NCI-H2029 treated with DMSO at 0.1 percent for 48 hours (cell line): Measurements from ENCODE around the gene DHX32.
"Not testable (repeated sequence)": the region's sequence is repeated elsewhere in the genome, so short reads cannot be mapped to it uniquely, and the experiment has no call there.

Experiments used
- DNase-seq: peaks from one replicate; lab custom pipeline; 2025; lab: John Stamatoyannopoulos, UW

The DHX32 gene

DNA sequence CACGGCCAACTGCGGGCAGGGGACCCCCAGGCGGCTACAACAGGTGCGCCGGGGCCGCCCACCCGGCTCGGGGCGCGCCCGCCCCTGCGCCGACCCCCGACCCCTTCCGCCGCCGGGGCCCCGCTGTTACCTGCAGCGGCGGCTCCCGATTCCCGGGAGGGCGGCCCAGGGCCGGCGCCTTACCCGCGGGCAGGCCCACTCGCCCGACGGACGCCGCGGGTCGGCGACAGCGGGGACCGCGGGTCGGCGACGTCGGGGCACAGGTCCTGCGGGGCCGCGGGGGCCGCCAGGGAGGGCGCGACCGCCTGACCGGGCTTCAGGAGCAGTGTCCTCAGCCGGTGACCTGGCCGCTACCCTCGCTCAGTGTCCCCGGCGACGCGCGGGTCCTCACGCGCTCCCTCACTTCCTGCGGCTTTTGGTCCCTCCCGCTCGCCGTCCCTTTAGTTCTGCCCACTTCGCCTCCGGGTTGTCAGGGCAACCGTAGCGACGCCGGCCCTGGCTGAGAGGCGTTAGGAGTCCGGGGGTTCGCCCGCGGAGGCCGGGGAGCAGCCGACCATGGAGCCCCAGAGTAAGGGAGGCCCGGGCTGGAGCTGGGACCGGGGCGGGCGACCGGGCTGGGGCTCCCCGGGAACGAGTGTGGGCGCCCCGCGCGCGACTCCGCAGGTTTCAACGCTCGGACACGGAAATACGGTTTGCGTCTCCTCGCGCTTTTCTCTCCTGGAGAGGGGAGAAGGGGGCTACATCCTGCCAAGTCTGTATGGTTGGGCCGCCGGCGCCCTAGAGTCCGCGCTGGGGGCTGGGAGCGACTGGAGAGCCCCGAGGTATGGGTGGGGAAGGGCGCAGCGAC, 15.2 kb upstream of the DHX32 start, which contains the start of gene FANK1:
Gene FANK1, plus strand, starts transcription at position 477 of the 847 bp plus-strand sequence. Its CDS starts 79 bp downstream, at position 556.
- not testable (repeated sequence) for DNase-seq

- not testable (repeated sequence) for DNase-seq
These were observed 14.3 kb upstream of the DHX32 start for GRCh38 chr10:125895130-125896087.

- not testable (repeated sequence) for DNase-seq
These were observed 13.1 kb upstream of the DHX32 start for GRCh38 chr10:125894176-125894575.

- not testable (repeated sequence) for DNase-seq
These were observed 11.3 kb upstream of the DHX32 start for GRCh38 chr10:125892402-125892801.

- DNase-seq = not testable (repeated sequence)
These were observed 8.3 kb upstream of the DHX32 start for GRCh38 chr10:125889441-125889840.

GRCh38 chr10:125886914-125887512, 5.9 kb upstream of the DHX32 start:
- DNase-seq = no peak

DNA sequence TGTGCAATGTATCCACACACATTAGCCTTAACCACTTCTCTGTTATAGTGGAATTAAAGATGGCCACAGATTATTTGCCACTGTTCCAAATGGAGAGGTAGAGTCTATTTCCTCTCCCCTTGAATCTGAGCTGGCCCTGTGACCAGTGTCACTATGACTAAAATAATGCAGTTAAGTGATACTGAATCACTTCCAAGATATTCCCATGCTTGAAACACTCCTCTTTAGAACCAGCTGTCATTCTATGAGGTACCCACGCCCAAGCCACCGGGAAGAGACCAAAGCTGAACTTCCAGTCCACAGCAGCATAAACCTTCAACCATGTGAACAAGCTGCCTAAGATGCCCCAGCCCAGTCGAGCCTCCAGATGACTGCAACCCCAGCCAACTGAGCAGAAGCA, 2.1 kb upstream of the DHX32 start:
- DNase-seq = no peak

DNA sequence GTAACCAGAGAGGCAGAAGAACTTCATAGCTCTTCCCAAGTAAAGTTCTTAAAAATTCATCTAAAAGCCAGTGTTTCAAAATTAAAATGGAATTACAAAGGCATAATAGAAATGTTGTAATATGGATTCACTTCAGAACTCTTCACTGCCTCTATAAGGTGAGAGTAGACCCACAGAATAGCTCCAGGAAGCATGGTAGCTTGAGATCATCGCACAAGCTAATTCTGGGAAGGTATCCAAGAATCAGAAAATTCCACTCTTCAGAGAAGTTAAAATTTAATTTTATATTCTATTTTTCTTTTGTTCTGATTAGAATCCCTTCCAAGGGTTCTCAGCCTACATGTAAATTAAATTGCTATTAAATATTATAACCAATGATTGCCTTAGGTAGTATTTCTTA, 1.5 kb upstream of the DHX32 start:
- DNase-seq = no peak

- DNase-seq = no peak
These were observed 373 bp downstream of the DHX32 start for GRCh38 chr10:125880719-125881118.

DNA sequence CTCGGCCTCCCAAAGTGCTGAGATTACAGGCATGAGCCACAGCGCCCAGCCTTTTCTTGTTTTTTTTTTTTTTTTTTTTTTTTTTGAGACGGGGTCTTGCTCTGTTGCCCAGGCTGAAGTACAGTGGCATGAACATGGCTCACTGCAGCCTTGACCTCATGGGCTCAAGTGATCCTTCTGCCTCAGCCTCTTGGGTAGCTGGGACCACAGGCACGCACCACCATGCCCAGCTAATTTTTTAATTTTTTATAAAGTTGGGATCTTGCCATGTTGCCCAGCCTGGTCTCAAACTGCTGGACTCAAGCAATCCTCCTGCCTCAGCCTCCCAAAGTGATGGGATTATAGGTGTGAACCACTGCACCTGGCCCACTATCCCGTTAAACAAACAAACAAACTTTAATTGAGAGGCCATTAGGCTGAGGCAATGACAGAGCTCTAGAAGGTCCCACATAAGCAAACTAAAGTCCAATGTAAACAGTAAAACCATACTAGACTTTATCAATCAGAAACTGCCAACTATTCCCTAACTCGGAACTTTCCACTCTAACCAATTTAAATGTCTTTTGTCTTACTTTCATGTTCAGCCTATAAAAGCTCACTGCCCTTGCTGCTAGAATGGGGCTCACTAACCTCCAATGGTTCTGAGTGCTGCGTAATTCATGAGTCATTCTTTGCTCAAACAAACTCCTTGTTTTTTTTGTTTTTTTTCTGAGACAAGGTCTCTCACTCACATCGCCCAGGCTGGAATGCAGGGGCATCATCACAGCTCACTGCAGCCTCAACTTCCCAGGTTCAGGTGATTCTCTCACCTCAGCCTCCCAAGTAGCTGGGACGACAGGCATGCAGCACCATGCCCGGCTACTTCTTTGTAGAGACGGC, 1.9 kb downstream of the DHX32 start:
- DNase-seq = no peak

- DNase-seq = peak; percentile 20
These were observed 9.8 kb downstream of the DHX32 start for GRCh38 chr10:125871338-125871737.

- DNase-seq = peak; percentile 27
These were observed 12.6 kb downstream of the DHX32 start for GRCh38 chr10:125868372-125868975.

DNA sequence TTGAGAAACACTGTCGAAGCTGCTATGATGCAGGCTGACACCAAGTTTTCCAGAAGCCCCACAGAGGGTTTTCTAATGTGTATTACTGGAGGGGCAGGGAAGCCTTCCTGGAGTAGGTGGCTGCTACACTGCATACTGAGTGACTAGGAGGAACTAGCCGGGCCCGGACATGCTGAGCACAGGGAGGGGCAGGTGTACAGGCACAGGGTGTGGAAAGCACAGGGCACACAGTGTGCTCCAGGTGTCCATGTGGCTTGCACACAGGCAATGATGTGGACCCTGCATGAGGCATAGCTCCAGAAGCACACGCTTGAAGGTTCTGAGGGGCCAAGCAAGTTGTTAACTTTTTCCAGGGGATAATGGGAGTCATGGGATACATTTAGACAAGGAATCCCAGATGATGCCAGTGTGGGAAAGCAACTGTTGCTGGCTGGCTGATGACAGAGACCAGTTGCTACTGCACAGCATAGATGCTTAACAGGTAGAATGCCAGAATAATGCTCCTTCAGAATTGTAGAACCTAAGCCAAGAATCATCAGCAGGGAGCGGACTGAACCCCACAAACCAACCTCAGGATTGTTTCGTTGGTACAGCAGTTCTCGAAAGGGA, 14.6 kb downstream of the DHX32 start:
- no peak for DNase-seq

- no peak for DNase-seq
These were observed 16.0 kb downstream of the DHX32 start for GRCh38 chr10:125865120-125865519.

DNA sequence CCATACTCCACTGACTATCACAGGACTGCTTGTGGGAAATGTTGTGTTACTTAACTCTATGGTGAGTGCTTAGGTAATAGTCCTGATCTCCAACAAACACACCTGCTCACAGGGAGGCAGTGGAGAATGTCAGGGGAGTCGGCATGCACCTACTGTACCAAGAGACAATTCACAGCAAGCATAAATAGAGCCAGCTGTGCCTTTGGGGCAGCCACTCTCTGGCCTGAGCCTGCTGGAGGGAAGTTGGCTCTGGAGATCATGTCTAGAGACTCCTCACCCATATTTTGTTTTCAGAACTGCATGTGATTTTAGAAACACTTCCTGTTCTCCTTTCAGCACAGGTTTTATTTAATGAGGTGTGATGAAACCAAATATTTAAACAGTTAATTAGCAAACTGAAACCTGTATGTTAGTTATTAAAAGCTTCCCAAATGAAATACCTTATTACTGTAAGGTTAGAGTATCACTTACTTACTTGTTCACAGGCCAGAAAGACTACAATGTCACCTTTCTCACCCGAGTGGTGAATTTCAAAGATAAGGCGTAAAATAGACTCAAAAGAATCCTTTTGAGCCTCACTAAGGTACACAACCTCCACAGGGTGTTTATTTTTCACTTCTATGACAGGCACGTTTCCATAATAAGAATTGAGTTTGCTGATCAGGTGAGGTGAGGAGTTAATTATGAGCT, 21.8 kb downstream of the DHX32 start:
- DNase-seq = peak; percentile 33

DNA sequence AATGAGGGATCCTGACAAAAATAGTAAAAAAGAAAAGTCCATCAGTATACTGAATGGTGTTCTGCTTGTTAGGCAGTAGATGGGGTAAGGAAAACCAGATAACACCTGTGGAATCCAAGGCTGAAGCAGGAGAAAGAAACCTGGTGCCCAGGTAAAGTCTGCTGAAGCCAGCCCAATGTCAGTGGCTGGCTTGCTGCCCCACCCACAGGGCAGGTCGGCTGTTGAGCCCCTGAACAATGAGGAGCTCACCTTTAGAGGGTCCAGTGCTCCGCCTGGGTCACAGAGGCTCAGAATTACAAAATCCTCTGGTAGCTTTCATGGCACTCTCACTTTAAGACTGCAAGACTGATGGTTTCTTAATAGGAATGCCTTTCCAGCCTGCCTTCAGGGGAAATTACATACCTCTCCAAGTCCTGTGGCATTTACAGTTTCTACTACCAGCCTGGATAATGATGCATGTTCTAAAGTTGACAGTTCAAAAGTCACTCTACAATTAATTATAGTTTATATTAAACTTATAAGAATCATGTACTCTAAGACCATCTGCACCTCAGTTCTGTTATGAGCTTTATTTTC, 23.8 kb downstream of the DHX32 start:
- DNase-seq = no peak

DNA sequence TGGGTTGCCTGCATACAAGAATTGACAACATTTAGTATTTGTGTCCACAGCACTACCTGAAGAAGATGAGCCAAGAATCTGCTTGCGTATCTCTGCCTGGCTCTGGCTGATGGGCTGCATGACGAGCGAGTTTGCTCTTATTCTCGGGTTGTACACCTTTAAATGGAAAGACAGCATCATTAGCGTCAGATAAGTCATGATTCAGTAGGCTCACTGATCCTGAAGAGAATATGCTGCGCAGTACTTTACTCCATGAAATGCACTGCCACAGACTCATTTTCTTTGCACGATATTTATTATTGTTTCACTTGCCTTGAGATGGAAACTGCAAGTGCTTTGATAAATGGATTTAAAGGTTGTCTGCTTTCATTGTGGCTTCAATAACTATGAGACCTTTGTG, 28.6 kb downstream of the DHX32 start:
- no peak for DNase-seq

DNA sequence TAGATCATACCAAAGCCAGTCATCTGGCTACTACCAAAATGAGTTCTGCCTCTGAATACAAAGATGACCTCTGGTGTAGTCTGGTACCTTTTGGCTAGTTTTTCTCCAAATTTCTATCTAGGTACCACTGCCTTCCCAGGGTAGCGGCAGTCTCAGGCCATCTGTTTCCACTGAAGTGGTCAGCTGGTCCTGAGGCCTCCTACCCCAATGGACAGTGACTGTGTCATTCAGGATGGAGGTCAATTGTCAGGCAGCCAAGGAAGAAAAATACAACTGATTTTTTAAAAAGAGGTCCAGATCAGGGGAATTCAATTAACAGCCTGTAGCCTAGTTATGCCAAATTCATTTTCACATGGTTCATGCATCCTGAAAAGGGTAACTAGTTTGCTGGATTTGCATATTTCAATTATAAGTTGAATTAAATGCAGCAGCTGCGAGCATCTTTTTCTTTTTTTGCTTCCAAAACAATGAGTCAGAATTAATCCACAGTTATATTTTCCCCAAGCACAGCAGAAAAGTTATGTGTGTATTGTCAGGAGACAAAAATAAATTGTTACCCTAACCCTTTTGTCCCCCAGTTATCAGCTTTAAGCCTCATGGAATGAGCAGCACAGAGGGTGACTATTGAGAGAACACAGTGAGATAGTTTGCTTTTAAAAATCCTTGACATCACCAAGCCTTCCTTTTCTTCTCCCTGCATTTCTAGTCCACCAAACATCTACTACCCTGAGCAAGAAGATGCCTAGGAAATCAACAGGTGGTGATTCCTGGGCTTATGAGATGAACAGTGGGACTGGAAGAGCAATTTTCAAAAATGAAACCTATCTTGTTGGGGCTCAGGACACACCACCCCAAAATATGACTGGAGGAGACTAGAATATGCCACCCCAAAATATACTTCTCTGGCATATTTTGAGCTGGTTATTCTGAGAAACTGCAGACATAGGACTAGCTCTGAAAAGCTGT, 30.0 kb downstream of the DHX32 start:
- DNase-seq = no peak
